Measurements from ENCODE around the gene DCAKD.

DNA sequence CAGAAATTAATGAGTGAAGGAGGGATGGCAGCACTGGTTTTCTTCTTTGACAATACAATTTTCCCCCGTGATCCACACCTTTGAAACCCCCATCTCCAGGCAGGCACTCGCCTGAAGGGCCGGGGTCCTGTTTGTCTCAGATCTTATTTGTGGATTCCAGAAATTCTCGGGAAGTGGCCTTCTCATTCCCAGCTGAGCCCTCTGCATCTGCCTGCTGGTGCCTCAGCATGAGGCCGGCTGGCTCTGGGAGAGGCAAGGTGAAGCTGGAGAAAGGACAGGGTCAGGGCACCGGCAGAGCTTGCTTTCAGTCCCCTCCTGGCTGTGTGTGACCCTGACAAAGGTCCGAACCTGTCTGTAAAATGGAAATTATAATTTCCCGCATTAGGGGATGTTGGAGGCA, 47.6 kb downstream of the DCAKD start:
- TF ChIP-seq, protein P1, sequence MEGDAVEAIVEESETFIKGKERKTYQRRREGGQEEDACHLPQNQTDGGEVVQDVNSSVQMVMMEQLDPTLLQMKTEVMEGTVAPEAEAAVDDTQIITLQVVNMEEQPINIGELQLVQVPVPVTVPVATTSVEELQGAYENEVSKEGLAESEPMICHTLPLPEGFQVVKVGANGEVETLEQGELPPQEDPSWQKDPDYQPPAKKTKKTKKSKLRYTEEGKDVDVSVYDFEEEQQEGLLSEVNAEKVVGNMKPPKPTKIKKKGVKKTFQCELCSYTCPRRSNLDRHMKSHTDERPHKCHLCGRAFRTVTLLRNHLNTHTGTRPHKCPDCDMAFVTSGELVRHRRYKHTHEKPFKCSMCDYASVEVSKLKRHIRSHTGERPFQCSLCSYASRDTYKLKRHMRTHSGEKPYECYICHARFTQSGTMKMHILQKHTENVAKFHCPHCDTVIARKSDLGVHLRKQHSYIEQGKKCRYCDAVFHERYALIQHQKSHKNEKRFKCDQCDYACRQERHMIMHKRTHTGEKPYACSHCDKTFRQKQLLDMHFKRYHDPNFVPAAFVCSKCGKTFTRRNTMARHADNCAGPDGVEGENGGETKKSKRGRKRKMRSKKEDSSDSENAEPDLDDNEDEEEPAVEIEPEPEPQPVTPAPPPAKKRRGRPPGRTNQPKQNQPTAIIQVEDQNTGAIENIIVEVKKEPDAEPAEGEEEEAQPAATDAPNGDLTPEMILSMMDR (IDR thresholded peaks at IDR 0.05) = no peak
- TF ChIP-seq POLR2A (IDR thresholded peaks at IDR 0.05) = no peak
